Neural progenitor cell (in vitro differentiated cells): Measurements from ENCODE around the gene REPIN1. TPM values are rescaled to one million over a fixed set of nuclear protein-coding genes. Genes with fewer than 3 reads are reported as not detected.
A peak's percentile ranks its signal among the peaks of the same experiment; 100 is the strongest.
"Not testable (repeated sequence)": the region's sequence is repeated elsewhere in the genome, so short reads cannot be mapped to it uniquely, and the experiment has no call there.

ENCODE experiments used
- DNase-seq: peaks from one replicate; pipeline ENCODE4 v3.0.0-alpha.2; 2016; ENCODE audit warnings: low spot score
- H2AFZ ChIP-seq: fragments of 200-600 bp; sonication (generic); replicated peaks from 2 replicates; pipeline ENCODE4 v1.6.1; 2016; ENCODE audit warnings: antibody characterized with exemption
- H3F3A ChIP-seq: fragments of 200-600 bp; sonication (generic); 2 replicates; pipeline ENCODE4 v1.6.1; 2016; ENCODE audit warnings: antibody characterized with exemption, low read depth
- H3K27ac ChIP-seq: fragments of 200-600 bp; sonication (generic); 2 replicates; pipeline ENCODE4 v1.5.1; 2016; ENCODE audit warnings: mild to moderate bottlenecking
- H3K27me3 ChIP-seq: fragments of 200-600 bp; sonication (generic); 2 replicates; pipeline ENCODE4 v1.6.1; 2016; ENCODE audit warnings: mild to moderate bottlenecking, moderate library complexity
- H3K36me3 ChIP-seq: fragments of 200-600 bp; sonication (generic); 2 replicates; pipeline ENCODE4 v1.5.1; 2016
- H3K4me1 ChIP-seq: fragments of 200-600 bp; sonication (generic); 2 replicates; pipeline ENCODE4 v1.6.1; 2016; ENCODE audit warnings: mixed run types
- H3K4me2 ChIP-seq: fragments of 200-600 bp; sonication (generic); 2 replicates; pipeline ENCODE4 v1.6.1; 2016
- H3K4me3 ChIP-seq: fragments of 200-600 bp; sonication (generic); 2 replicates; pipeline ENCODE4 v1.5.1; 2016
- H3K79me2 ChIP-seq: fragments of 200-600 bp; sonication (generic); 2 replicates; pipeline ENCODE4 v1.6.1; 2016; ENCODE audit warnings: low read depth
- H3K9ac ChIP-seq: fragments of 200-600 bp; sonication (generic); 2 replicates; pipeline ENCODE4 v1.6.1; 2016
- H3K9me3 ChIP-seq: fragments of 200-600 bp; sonication (generic); 2 replicates; pipeline ENCODE4 v1.5.1; 2016; ENCODE audit warnings: low read depth
- H4K20me1 ChIP-seq: fragments of 200-600 bp; sonication (generic); 2 replicates; pipeline ENCODE4 v1.6.1; 2016; ENCODE audit warnings: low read depth
- H3K27ac Mint-ChIP-seq: 3 replicates; pipeline ENCODE4 v1.8.0; 2021; ENCODE audit warnings: mixed read lengths
- H3K27me3 Mint-ChIP-seq: 2 replicates; pipeline ENCODE4 v1.8.0; 2022; ENCODE audit warnings: low read depth, mild to moderate bottlenecking, inconsistent platforms, moderate library complexity, mixed read lengths; ENCODE audit not compliant: insufficient read depth
- H3K36me3 Mint-ChIP-seq: 3 replicates; pipeline ENCODE4 v1.8.0; 2021; ENCODE audit warnings: mixed read lengths
- H3K4me1 Mint-ChIP-seq: 3 replicates; pipeline ENCODE4 v1.8.0; 2021; ENCODE audit warnings: mixed read lengths
- H3K4me3 Mint-ChIP-seq: 3 replicates; pipeline ENCODE4 v1.8.0; 2021; ENCODE audit warnings: mild to moderate bottlenecking, moderate library complexity, mixed read lengths
- H3K9me3 Mint-ChIP-seq: 3 replicates; pipeline ENCODE4 v1.8.0; 2020; ENCODE audit warnings: mixed read lengths
- CTCF ChIP-seq: fragments of 200-600 bp; sonication (generic); IDR thresholded peaks from 2 replicates; pipeline ENCODE4 v1.5.1; 2017; ENCODE audit warnings: antibody characterized with exemption, mild to moderate bottlenecking
- EZH2 ChIP-seq: fragments of 200-600 bp; sonication (generic); IDR thresholded peaks from 2 replicates; pipeline ENCODE4 v1.6.1; 2017; ENCODE audit warnings: antibody characterized with exemption, mild to moderate bottlenecking, moderate library complexity
- EZH2phosphoT487 ChIP-seq: fragments of 200-600 bp; sonication (generic); IDR thresholded peaks from 2 replicates; pipeline ENCODE4 v1.6.1; 2017; ENCODE audit warnings: antibody characterized with exemption
- total RNA-seq: library from RNA; depleted of rRNA; stranded (reverse); fragments of >200 nt; gene quantifications from 2 replicates; pipeline ENCODE4 v1.2.3, GENCODE V29; 2015; ENCODE audit warnings: low replicate concordance

Gene REPIN1
- total RNA-seq, 1 donor from 2014 or later = 18.0 TPM

- Histone ChIP-seq H3K27me3 (no peaks in the 10 kb centered on the region), H2AFZ (no peak overlapping the region), H3K36me3 (no peaks in the 10 kb centered on the region), H3F3A (peaks cover 56% of the 10 kb centered on the region), H3K4me1 (peaks cover 75% of the 10 kb centered on the region), H3K4me3 (peak overlapping the region; percentile 47), H3K27ac (peak overlapping the region; percentile 94), H3K4me2 (peak overlapping the region; percentile 89), H3K79me2 (peaks cover 92% of the 10 kb centered on the region), H4K20me1 (peaks cover 45% of the 10 kb centered on the region), H3K9ac (no peak overlapping the region), H3K9me3 (no peaks in the 10 kb centered on the region)
- no peak for TF ChIP-seq EZH2phosphoT487
- peak; percentile 24 for TF ChIP-seq EZH2
- H3K36me3 Mint-ChIP-seq = peaks cover 10% of the 10 kb centered on the region
- H3K27ac Mint-ChIP-seq = peak overlapping the region; percentile 99
- H3K4me3 Mint-ChIP-seq = peak overlapping the region; percentile 79
- H3K9me3 Mint-ChIP-seq = no peaks in the 10 kb centered on the region
- peaks cover 12% of the 10 kb centered on the region for H3K27me3 Mint-ChIP-seq
- DNase-seq = peak; percentile 98
- peaks cover 86% of the 10 kb centered on the region for H3K4me1 Mint-ChIP-seq
These were observed 15.2 kb downstream of the REPIN1 start for GRCh38 chr7:150383710-150384397.

- H3K36me3 Mint-ChIP-seq = peaks cover 12% of the 10 kb centered on the region
- H3K27me3 ChIP-seq = no peaks in the 10 kb centered on the region
- peaks cover 45% of the 10 kb centered on the region for H4K20me1 ChIP-seq
- peaks cover 75% of the 10 kb centered on the region for H3K4me1 ChIP-seq
- H3K79me2 ChIP-seq = peaks cover 96% of the 10 kb centered on the region
- peak overlapping the region; percentile 94 for H3K27ac ChIP-seq
- H3K9me3 ChIP-seq = no peaks in the 10 kb centered on the region
- DNase-seq = peak; percentile 41
- peak overlapping the region; percentile 99 for H3K27ac Mint-ChIP-seq
- no peak overlapping the region for H3K9ac ChIP-seq
- peaks cover 86% of the 10 kb centered on the region for H3K4me1 Mint-ChIP-seq
- TF ChIP-seq EZH2phosphoT487 (no peak), EZH2 (no peak), CTCF (no peak)
- H3K27me3 Mint-ChIP-seq = peaks cover 11% of the 10 kb centered on the region
- H3K36me3 ChIP-seq = no peaks in the 10 kb centered on the region
- H3K4me3 ChIP-seq = peak overlapping the region; percentile 47
- H3K9me3 Mint-ChIP-seq = no peaks in the 10 kb centered on the region
- H3K4me3 Mint-ChIP-seq = peak overlapping the region; percentile 79
- H2AFZ ChIP-seq = no peak overlapping the region
- H3K4me2 ChIP-seq = peak overlapping the region; percentile 89
- H3F3A ChIP-seq = peaks cover 50% of the 10 kb centered on the region
These were observed 16.0 kb downstream of the REPIN1 start for GRCh38 chr7:150384406-150385301.

GRCh38 chr7:150385302-150385723 lies 16.7 kb downstream of the REPIN1 start:
- Histone ChIP-seq H3K36me3 (peaks cover 1% of the 10 kb centered on the region), H3K9ac (no peak overlapping the region), H3K27ac (peak overlapping the region; percentile 94), H3F3A (peaks cover 43% of the 10 kb centered on the region), H3K4me2 (peak overlapping the region; percentile 89), H3K79me2 (peaks cover 95% of the 10 kb centered on the region), H3K27me3 (no peaks in the 10 kb centered on the region), H2AFZ (no peak overlapping the region), H3K4me1 (peaks cover 71% of the 10 kb centered on the region), H3K9me3 (no peaks in the 10 kb centered on the region), H4K20me1 (peaks cover 41% of the 10 kb centered on the region), H3K4me3 (no peak overlapping the region)
- peak; percentile 33 for DNase-seq
- H3K27me3 Mint-ChIP-seq = peaks cover 5% of the 10 kb centered on the region
- peaks cover 13% of the 10 kb centered on the region for H3K36me3 Mint-ChIP-seq
- H3K27ac Mint-ChIP-seq = peak overlapping the region; percentile 95
- H3K4me3 Mint-ChIP-seq = peak overlapping the region; percentile 74
- H3K9me3 Mint-ChIP-seq = no peaks in the 10 kb centered on the region
- no peak for TF ChIP-seq EZH2phosphoT487
- no peak for TF ChIP-seq EZH2
- no peak for TF ChIP-seq CTCF
- peaks cover 79% of the 10 kb centered on the region for H3K4me1 Mint-ChIP-seq

GRCh38 chr7:150385884-150386283 lies 17.3 kb downstream of the REPIN1 start:
- not testable (repeated sequence) for H3K27me3 Mint-ChIP-seq, H3K9me3 ChIP-seq, H3K4me3 ChIP-seq, H3K9me3 Mint-ChIP-seq, H3K27me3 ChIP-seq, H2AFZ ChIP-seq, H3K9ac ChIP-seq, DNase-seq, H3K36me3 ChIP-seq
- H3F3A ChIP-seq = peaks cover 43% of the 10 kb centered on the region
- peak overlapping the region; percentile 94 for H3K27ac ChIP-seq
- H3K79me2 ChIP-seq = peaks cover 95% of the 10 kb centered on the region
- Mint-ChIP-seq H3K4me3 (peak overlapping the region; percentile 30), H3K36me3 (peaks cover 15% of the 10 kb centered on the region), H3K4me1 (peaks cover 75% of the 10 kb centered on the region), H3K27ac (peak overlapping the region; percentile 81)
- peak overlapping the region; percentile 89 for H3K4me2 ChIP-seq
- peaks cover 66% of the 10 kb centered on the region for H3K4me1 ChIP-seq
- H4K20me1 ChIP-seq = peaks cover 39% of the 10 kb centered on the region
